Measurements from ENCODE around the gene NUCKS1. TPM values are rescaled to one million over a fixed set of nuclear protein-coding genes. Genes with fewer than 3 reads are reported as not detected.
A peak's percentile ranks its signal among the peaks of the same experiment; 100 is the strongest.

NUCKS1 gene
- 196 TPM for total RNA-seq
- long read RNA-seq, partial matches to known transcripts: 0 of 36 reads
- long read RNA-seq, other reads (novel, unspliced or antisense): 36 of 36 reads

DNA sequence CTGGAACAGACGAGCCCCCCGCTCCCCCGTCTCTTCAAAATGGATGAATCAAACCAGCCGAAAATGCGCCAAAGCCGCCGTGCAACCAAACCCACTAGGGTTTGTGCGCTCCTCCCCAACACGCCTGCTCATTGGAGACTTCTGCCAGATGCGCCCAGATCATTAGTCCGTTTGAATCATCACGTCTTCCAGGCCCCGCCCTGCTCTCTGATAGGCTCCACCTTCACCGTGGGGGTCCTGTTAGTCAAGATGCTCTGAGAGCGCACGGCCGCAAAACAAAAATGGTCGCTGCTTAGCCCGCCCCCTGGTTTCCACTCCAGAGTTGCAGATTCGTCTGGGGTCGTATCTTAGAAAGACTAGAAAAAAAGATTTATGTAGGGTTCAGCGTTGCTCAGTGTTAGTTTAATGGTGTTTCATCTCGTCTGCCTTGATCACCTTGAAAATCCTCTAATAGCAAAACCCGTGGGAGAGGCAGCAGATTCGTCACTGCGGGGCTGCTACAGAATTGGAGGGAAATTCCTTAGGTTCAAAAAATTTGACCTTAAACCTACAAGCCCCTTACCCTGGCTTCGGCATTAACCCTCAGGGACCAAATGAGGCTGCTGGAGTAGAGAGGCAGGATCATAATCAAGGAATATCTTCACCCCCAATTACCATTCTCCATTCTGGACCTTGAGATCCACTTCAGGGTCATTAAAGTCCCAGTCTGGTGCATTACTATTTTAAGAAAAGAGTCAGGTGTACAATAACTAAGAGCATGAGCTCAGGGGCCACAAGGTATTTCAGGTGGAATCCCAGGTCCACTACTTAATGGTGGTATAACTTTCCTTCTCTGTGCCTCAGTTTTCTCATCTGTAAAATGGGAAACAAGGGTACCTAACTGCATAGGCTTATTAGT is at the start of gene NUCKS1:
Gene NUCKS1, minus strand, starts transcription at position 45 of the 898 bp plus-strand sequence. CDS start 209 bp downstream, outside the sequence.
- peak; percentile 85 for ATAC-seq (ENCODE audit: poor library complexity)
- intact Hi-C loops (cut with DNase I): no loop called here
- peak; percentile 98 for DNase-seq

DNA sequence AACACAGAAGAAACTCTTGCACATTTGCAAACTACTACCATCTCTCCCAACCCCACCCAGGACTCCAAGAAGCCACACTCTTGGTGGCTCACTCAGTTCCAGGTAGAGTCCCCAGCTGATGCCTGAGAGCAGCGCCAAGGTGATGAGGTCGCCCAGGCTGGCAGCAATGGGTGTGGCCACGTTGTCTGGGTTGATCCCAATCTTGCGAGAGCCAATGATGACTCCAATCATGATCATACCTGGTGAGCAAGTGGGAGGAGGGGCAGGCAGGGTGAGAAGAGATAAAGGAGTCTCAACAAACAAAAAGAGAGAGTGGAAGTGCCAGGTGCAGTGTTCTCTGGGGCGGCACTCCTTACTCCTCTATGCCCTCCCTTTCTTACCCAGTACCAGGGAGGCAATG is 48.6 kb upstream of the NUCKS1 start:
- intact Hi-C loops (cut with DNase I): loop anchor here (10.0 kb wide), 1 partner anchor 306 kb away; no protein-coding TSS in a partner anchor
- ATAC-seq (ENCODE audit: poor library complexity) (no peak), DNase-seq (no peak)

- ATAC-seq (ENCODE audit: poor library complexity) (no peak), DNase-seq (no peak)
- intact Hi-C loops (cut with DNase I): loop anchor here (10.0 kb wide), 1 partner anchor 308 kb away; no protein-coding TSS in a partner anchor
Measured at GRCh38 chr1:205797168-205797567, 47.2 kb upstream of the NUCKS1 start.

DNA sequence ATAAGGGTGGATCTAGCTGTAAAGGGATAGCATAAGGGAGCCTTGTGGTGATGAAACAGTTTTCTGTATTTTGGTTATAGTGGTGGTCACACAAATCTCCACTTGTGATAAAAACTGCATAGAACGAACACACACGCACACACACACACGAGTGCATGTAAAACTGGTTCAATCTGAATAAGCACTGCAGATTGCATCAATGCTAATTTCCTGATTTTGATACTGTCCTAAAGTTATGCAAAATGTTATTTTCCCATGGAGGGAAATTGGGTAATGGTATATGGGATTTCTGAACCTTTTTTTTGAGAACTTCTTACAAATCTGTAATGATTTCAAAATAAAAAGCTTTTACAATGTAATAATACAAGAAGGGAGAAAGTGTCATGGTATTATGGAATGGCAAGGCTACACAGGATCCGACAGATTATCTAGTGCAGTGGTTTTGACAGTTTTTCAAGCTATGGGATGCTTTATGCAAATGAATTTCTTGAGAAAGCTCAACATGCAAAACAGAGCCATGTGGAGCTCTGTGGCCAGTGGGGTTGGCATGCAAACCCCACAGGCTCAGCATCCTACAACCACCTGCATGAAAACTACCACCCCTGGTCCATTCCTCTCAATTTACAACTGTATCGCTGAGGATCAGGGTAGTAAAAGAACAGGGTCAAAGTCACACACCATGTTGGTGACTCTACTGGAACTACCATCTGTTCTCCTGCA is 44.2 kb upstream of the NUCKS1 start:
- no peak for DNase-seq
- intact Hi-C loops (cut with DNase I): loop anchor here (5.0 to 10.0 kb wide), 3 partner anchors 123 to 311 kb away; no protein-coding TSS in a partner anchor
- no peak for ATAC-seq (ENCODE audit: poor library complexity)

DNA sequence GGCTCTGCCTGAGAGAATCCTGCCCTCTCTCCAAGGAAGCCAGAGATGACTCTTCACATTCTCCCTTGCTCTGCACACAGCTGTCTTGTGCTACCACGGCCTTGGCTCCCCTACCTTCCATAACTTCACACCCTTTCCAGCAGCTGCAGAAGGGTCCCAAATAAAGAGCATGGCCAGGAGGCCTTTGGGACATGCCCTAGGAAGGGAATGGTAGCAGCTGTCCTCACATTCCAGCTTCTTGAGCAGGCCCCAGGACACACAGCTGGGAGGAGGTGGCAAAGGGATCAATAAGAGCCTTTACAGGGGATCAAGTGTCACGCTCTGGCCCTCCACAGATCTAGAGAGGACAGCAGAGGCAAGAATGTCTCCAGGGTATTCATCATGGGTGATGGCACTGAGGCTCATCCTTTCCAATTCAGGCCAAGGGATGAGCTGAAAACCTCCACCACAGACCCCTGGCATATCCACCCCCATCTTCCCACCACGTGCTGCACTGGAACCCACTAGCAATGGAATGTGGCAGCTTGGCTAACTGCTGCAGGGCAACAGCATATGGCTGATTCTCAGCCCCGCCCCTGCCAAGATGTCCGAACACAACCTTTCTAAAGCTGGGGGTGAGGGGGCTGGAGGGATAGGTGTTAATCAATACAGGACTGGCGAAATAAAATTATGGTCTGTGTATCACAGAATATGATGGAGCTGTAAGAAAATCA is 43.1 kb upstream of the NUCKS1 start:
- intact Hi-C loops (cut with DNase I): loop anchor here (5.0 to 10.0 kb wide), 3 partner anchors 124 to 312 kb away; no protein-coding TSS in a partner anchor
- no peak for ATAC-seq (ENCODE audit: poor library complexity)
- DNase-seq: no peak

DNA sequence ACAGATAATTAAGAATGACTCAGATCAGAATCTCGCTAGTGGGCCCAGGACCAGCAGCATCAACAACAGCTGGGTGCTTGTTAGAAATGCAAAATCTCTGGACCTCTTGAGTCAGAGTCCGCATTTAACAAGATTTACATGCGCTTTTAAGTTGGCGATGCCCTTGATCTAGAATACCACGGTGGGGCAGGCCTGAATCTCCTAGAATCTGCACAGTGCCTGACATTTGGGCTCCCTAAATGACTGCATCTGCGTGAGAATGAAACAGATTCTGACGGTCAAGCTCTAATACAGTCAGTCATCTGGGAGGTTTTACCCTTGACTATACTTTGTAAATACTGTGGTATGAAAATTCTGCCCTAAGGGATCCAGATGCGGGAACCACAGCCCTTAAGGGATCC is 42.5 kb upstream of the NUCKS1 start:
- intact Hi-C loops (cut with DNase I): loop anchor here (5.0 to 10.0 kb wide), 3 partner anchors 125 to 312 kb away; no protein-coding TSS in a partner anchor
- ATAC-seq (ENCODE audit: poor library complexity): no peak
- DNase-seq: no peak

DNA sequence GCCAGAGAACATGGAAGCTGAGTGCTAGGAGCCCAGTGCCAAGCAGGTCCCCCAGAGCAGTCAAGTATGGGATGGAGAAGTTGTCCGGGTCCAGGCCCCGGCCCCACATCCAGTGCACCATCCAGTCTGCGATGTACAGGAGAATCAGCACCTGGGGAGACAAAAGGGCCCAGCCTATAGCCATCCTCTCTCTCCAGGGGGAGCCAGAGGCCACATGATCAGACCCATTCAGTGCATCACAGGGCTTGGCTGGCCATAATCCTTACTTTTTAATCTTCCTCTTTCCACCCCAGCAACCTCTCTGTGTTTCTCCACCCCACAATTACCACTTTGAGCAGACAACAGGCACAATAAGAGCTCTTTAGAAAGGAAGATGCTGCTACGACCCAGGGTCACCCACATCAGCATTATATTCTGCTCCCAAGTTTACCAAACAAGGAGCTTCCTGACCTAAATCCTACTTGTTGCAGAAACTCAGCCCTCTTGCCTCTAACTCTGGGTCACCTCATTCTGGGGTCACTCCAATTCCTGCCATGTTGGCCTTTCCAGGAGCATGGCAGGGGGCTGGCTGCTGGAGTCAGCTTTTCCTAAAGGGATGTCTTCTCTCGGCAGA is 41.7 kb upstream of the NUCKS1 start:
- intact Hi-C loops (cut with DNase I): loop anchor here (5.0 to 10.0 kb wide), 3 partner anchors 126 to 313 kb away; no protein-coding TSS in a partner anchor
- DNase-seq: peak; percentile 64
- peak; percentile 59 for ATAC-seq (ENCODE audit: poor library complexity)

GRCh38 chr1:205787287-205787916 is 37.4 kb upstream of the NUCKS1 start:
- ATAC-seq (ENCODE audit: poor library complexity) (peak; percentile 40), DNase-seq (no peak)
- intact Hi-C loops (cut with DNase I): no loop called here

DNA sequence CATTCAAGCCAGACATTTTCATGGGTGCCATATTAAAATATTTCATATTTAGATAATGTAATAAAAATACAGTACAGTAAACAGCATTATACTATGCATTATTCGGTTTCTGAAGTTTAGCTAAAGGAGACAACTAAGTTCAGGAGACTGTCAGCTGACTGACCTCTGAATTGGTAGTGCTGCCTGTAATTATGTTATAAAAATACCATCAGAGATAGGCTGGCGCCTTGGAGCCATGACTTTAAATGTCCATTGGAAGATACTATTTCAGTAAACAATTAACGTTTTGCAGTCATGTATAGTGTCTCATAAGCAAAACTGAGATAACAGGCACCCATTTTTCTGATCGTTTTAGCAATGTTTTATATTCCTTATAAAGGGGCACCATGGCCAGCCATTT is 36.6 kb upstream of the NUCKS1 start:
- ATAC-seq (ENCODE audit: poor library complexity): peak; percentile 53
- intact Hi-C loops (cut with DNase I): no loop called here
- no peak for DNase-seq

DNA sequence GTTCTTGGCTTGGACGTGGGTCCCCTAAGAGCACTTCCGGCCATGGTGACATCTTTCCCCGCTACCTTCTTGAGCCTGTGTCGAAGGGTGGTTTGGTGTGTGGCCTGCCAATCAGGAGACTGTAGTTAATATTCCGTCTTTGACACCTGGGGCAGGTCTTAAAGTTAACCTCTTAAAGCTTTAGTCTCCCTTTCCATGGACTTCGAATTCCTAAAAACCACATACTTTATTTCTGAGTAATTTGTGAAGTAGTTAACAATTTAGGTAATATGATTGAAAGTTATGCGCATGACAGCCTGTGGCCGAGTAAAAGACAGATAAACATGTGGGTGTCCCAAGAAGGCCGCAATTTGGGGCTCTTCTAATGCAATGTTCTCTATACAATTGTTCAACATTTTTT is 35.5 kb upstream of the NUCKS1 start:
- DNase-seq (no peak), ATAC-seq (ENCODE audit: poor library complexity) (no peak)
- intact Hi-C loops (cut with DNase I): no loop called here

DNA sequence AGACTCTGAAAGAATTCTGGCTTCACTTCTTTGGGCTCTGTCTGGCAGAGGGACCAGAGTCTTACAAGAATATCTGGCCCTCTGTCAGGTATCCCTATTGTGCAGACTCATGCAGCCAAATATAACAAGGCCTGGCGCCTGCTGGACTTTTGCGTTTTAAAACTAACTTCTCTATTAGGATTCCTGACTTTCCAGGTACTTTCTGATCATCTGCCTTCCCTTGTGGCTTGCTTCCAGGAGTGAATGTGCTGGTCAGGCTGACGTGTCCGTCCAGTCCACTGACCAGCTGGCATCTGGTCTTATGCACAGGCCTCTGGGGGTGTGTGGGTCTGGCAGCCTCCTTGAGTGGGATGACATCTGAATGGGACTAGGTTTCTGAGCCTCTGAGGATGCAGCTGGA is 33.9 kb upstream of the NUCKS1 start:
- peak; percentile 45 for ATAC-seq (ENCODE audit: poor library complexity)
- DNase-seq: no peak
- intact Hi-C loops (cut with DNase I): no loop called here

DNA sequence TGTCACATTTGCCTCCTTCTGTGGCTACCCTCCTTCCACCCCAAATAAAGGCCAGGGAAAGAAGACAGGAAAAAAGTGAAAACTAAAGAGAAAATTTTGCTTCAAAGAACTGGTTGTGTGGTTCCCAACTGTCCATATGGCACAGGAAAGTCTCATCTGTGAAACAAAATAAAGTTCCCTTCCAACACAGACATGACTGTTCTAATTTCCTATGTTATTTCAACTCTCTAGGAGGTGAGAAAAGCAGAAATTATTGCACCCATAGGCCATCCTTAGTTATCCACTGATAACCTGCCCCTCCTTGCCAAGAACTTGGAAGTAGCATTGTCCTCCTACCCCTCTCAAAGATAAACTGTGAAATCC is 33.4 kb upstream of the NUCKS1 start:
- intact Hi-C loops (cut with DNase I): no loop called here
- DNase-seq (no peak), ATAC-seq (ENCODE audit: poor library complexity) (no peak)

DNA sequence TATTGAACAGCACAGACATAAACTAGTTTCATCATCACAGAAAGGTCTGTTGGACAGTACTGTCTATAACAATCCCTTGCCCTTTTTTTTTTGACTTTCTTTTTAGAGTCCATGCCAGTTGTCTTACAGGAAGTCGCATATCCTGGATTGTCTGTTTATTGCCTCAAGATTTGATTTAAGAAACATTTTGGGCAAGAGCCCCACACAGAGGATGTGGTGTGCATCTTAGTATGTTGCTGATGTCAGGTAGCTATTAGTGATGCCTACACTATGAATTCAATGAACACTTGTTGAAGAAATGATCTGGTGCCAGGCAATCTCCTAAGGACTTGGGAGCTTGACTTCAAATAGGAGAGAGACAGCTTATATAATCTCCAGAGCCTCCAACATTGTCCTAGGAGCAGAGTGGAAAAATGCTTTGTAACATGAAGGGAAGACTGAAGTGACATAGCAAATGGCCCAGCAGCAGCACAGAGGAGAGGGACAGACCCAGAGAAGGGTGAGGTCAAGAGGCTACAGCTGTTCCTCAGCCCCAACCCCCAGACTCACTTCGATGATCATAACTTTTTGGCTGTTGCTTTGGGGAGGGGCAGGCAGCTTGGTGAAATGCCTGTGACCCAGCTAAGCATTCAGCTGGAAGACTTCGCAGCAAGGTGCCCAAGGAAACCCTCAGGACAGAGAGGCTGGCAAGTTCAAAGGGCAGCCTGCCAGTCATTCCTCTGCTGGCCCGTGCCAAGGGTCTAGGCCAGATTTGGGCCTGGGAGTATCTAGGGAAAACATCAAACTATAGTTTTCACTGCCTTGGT is 32.8 kb upstream of the NUCKS1 start:
- DNase-seq (no peak), ATAC-seq (ENCODE audit: poor library complexity) (no peak)
- intact Hi-C loops (cut with DNase I): no loop called here

DNA sequence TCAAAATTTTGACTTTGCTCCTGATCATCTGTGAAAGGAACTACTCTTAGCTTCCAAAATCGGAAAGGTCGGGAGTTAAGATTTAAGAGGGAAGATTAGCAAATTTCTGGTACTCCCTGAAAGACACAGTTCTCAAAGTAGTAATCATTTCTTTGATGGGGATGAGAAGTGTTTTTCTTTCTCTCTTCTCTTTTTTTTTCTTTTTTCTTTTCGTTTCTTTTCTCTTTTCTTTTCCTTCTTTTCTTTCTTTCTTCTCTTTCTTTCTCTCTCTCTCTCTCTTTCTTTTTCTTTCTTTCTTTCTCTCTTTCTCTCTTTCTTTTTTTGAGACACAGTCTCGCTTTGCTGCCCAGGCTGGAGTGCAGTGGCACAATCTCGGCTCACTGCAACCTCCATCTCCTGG is 30.4 kb upstream of the NUCKS1 start:
- no peak for ATAC-seq (ENCODE audit: poor library complexity)
- intact Hi-C loops (cut with DNase I): no loop called here
- DNase-seq: no peak

DNA sequence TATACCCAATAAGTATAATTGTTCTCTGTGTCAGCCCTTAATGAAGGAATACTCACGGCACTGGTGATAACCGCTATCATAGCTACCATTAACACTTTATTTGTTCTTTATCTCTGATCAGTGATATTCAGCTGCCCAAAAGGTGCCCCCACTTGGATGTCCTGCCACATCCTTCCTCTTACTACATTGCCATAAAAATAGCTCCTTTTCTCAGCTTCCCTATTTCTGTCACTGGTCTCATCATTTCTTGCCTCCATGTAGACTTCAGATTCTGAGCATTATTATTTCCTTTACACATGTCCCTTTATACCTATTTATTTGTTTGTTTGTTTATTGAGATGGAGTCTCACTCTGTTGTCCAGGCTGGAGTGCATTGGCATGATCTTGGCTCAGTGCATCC is 28.0 kb upstream of the NUCKS1 start:
- intact Hi-C loops (cut with DNase I): no loop called here
- DNase-seq: no peak

GRCh38 chr1:205775717-205776056 is 25.7 kb upstream of the NUCKS1 start:
- ATAC-seq (ENCODE audit: poor library complexity): peak; percentile 51
- DNase-seq: no peak
- intact Hi-C loops (cut with DNase I): no loop called here

More for the DNA sequence above, 28.0 kb upstream of the NUCKS1 start:
- ATAC-seq (ENCODE audit: poor library complexity): no peak

DNA sequence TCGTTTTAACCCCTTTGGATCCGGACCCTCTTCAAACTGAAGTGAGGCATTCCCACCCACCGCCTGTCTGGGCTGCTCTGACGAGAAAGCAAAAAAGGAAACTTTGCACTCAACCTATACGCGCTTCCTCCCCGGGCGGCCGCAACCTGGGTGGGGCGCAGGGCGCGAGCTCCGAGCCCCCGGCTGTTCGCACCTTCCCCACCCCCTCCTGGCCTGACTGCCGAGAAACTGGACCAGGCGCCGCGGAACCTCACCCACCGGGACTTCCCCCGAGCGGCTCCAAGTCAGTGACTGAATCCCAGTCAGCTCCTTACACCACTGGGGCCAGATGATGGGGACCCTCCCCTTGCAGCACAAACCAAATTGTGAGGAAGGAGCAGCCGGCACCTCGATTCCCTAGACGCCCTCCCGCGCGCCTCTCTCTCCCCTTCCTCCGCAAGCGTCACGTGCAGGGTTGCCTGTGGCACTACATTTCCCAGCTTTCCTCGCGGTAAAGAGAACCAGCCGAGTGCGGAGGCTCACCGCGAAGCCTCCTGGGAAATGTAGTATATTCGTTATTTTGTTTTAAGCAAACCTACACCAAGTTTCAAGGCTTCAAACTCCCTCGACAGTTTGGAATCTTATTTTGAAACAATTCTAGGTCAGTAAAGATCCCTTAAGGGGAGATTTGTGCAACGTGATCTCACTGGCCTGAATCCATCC is 25.2 kb upstream of the NUCKS1 start, which contains the start of gene RAB29:
Gene RAB29, minus strand, starts transcription at position 468 of the 702 bp plus-strand sequence. CDS start 526 bp downstream, outside the sequence.
- ATAC-seq (ENCODE audit: poor library complexity): peak; percentile 98
- DNase-seq: peak; percentile 88
- intact Hi-C loops (cut with DNase I): no loop called here
